Measurements from ENCODE around the gene TGFBRAP1. TPM values are rescaled to one million over a fixed set of nuclear protein-coding genes. Genes with fewer than 3 reads are reported as not detected.

Gene TGFBRAP1
- polyA plus RNA-seq, 1 experiment = 7.9 TPM

Other genes with a start within 250 kb of the TGFBRAP1 start
- gene GPR45, start 88.0 kb downstream of the TGFBRAP1 start, polyA plus RNA-seq (2011; rRNA removed) = not detected in 2 replicates
- gene C2orf49, start 7.8 kb upstream of the TGFBRAP1 start, polyA plus RNA-seq (2011; rRNA removed) = 13.7 and 20.3 TPM in 2 replicates
- gene FHL2, start 69.3 kb upstream of the TGFBRAP1 start, polyA plus RNA-seq (2011; rRNA removed) = 497 and 555 TPM in 2 replicates

Data from AG04450 (cell line).